ENCODE data around the gene TRDN.

GRCh38 chr6:123439371-123439770 lies 197.4 kb downstream of the TRDN start:
- TF ChIP-seq, protein P1, sequence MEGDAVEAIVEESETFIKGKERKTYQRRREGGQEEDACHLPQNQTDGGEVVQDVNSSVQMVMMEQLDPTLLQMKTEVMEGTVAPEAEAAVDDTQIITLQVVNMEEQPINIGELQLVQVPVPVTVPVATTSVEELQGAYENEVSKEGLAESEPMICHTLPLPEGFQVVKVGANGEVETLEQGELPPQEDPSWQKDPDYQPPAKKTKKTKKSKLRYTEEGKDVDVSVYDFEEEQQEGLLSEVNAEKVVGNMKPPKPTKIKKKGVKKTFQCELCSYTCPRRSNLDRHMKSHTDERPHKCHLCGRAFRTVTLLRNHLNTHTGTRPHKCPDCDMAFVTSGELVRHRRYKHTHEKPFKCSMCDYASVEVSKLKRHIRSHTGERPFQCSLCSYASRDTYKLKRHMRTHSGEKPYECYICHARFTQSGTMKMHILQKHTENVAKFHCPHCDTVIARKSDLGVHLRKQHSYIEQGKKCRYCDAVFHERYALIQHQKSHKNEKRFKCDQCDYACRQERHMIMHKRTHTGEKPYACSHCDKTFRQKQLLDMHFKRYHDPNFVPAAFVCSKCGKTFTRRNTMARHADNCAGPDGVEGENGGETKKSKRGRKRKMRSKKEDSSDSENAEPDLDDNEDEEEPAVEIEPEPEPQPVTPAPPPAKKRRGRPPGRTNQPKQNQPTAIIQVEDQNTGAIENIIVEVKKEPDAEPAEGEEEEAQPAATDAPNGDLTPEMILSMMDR (IDR thresholded peaks at IDR 0.05), result no peak
- no peak for TF ChIP-seq POLR2A (IDR thresholded peaks at IDR 0.05)

Measured in esophagus squamous epithelium (tissue), 4 donors.